PC-3 (cell line): ENCODE results near the gene ZGRF1. TPM values are rescaled to one million over a fixed set of nuclear protein-coding genes. Genes with fewer than 3 reads are reported as not detected.

ENCODE experiments used
- ATAC-seq: fragments of 200-7000 bp; cut with Tn5 transposase; 2 replicates; pipeline ENCODE4 v1.9.1; 2020; ENCODE audit warnings: mild to moderate bottlenecking, moderate library complexity
- BruUV-seq: library from RNA; stranded (reverse); fragments of 400-500 nt; replicated peaks from 2 replicates; lab custom pipeline; 2021; lab: Mats Ljungman, UMichigan
- CTCF ChIA-PET: fragments of 300-600 bp; sonication (Branson Sonifier 250); formaldehyde crosslinking; loops from one replicate; lab custom pipeline; 2022; ENCODE audit warnings: antibody characterized with exemption; lab: Charles Lee
- POLR2A ChIA-PET: fragments of 300-600 bp; sonication (Branson Sonifier 250); formaldehyde crosslinking; loops from one replicate; lab custom pipeline; 2022; ENCODE audit warnings: antibody characterized with exemption; ENCODE audit not compliant: unreplicated experiment; lab: Charles Lee
- DNase-seq: peaks from one replicate; pipeline ENCODE4 v3.0.0-alpha.2; 2015
- H2AFZ ChIP-seq: fragments of 300-600 bp; sonication (generic); 2 replicates; pipeline ENCODE4 v1.6.0; 2016; ENCODE audit warnings: antibody characterized with exemption, low read length
- H3F3A ChIP-seq: fragments of 300-600 bp; sonication (generic); one replicate; pipeline ENCODE4 v1.6.0; 2017; ENCODE audit warnings: antibody characterized with exemption, low read length, control low read depth, mild to moderate bottlenecking; ENCODE audit not compliant: unreplicated experiment
- H3K27ac ChIP-seq: fragments of 300-600 bp; sonication (generic); 2 replicates; pipeline ENCODE4 v1.5.1; 2016; ENCODE audit warnings: mild to moderate bottlenecking, low read length
- H3K27me3 ChIP-seq: fragments of 300-600 bp; sonication (generic); 2 replicates; pipeline ENCODE4 v1.6.1; 2016; ENCODE audit warnings: low read length, mixed read lengths
- H3K36me3 ChIP-seq: fragments of 300-600 bp; sonication (generic); 2 replicates; pipeline ENCODE4 v1.6.1; 2016; ENCODE audit warnings: low read depth, mixed run types, low read length, mixed read lengths
- H3K4me1 ChIP-seq: fragments of 300-600 bp; sonication (generic); 2 replicates; pipeline ENCODE4 v1.5.1; 2016; ENCODE audit warnings: low read length; ENCODE audit not compliant: insufficient read depth
- H3K4me2 ChIP-seq: fragments of 300-600 bp; sonication (generic); 2 replicates; pipeline ENCODE4 v1.6.0; 2016; ENCODE audit warnings: low read length
- H3K4me3 ChIP-seq: fragments of 300-600 bp; sonication (generic); 2 replicates; pipeline ENCODE4 v1.5.1; 2016; ENCODE audit warnings: mild to moderate bottlenecking, low read length, mixed read lengths
- H3K79me2 ChIP-seq: fragments of 300-600 bp; sonication (generic); 2 replicates; pipeline ENCODE4 v1.6.1; 2017; ENCODE audit warnings: low read length, mixed read lengths
- H3K9ac ChIP-seq: fragments of 300-600 bp; sonication (generic); 2 replicates; pipeline ENCODE4 v1.6.0; 2016; ENCODE audit warnings: mild to moderate bottlenecking, low read length
- H3K9me2 ChIP-seq: fragments of 300-600 bp; sonication (generic); replicated peaks from 2 replicates; pipeline ENCODE4 v1.6.1; 2016; ENCODE audit warnings: mixed run types, low read length, mixed read lengths
- H3K9me3 ChIP-seq: fragments of 300-600 bp; sonication (generic); 2 replicates; pipeline ENCODE4 v1.6.1; 2016; ENCODE audit warnings: low read length, mixed read lengths
- H4K20me1 ChIP-seq: fragments of 300-600 bp; sonication (generic); 2 replicates; pipeline ENCODE4 v1.6.1; 2016; ENCODE audit warnings: low read length, mixed read lengths
- CTCF ChIP-seq: fragments of 300-600 bp; sonication (generic); conservative IDR thresholded peaks from 2 replicates; pipeline ENCODE4 v1.5.1; 2017; ENCODE audit warnings: antibody characterized with exemption, low read depth, mild to moderate bottlenecking, low read length
- EZH2 ChIP-seq: fragments of 300-600 bp; sonication (generic); IDR thresholded peaks from one replicate; pipeline ENCODE4 v1.6.1; 2017; ENCODE audit warnings: antibody characterized with exemption, mild to moderate bottlenecking, low read length; ENCODE audit not compliant: unreplicated experiment
- EZH2phosphoT487 ChIP-seq: fragments of 300-600 bp; sonication (generic); IDR thresholded peaks from 2 replicates; pipeline ENCODE4 v1.6.1; 2018; ENCODE audit warnings: mild to moderate bottlenecking, antibody characterized with exemption, low read length, borderline replicate concordance
- intact Hi-C: fragments of 100-400 bp; cut with micrococcal nuclease; formaldehyde crosslinking; loops from 2 replicates; pipeline ENCODE4 v1.9.0; 2023
- total RNA-seq: library from RNA; depleted of rRNA; stranded (reverse); fragments of >200 nt; gene quantifications from 2 replicates; pipeline ENCODE4 v1.2.3, GENCODE V29; 2014

ZGRF1 gene
- total RNA-seq, 1 experiment from 2014 or later: 7.3 TPM

- ChIA-PET POLR2A (no interaction called here), CTCF (no interaction called here)
- no peak for ATAC-seq
These were observed 96.0 kb downstream of the ZGRF1 start for GRCh38 chr4:112540695-112541094.

GRCh38 chr4:112536123-112536522 lies 100.6 kb downstream of the ZGRF1 start:
- BruUV-seq: no TSS peak
- H3K9me2 ChIP-seq: no peaks in the 10 kb centered on the region
- no peak for ATAC-seq
- H3K4me2 ChIP-seq: no peak overlapping the region
- H3K4me1 ChIP-seq: no peaks in the 10 kb centered on the region
- no peak for TF ChIP-seq EZH2
- no peak for TF ChIP-seq EZH2phosphoT487
- no peak for TF ChIP-seq CTCF
- no peak overlapping the region for H3K9ac ChIP-seq
- H3K9me3 ChIP-seq: no peaks in the 10 kb centered on the region
- DNase-seq: no peak
- no peaks in the 10 kb centered on the region for H3K79me2 ChIP-seq
- H3K36me3 ChIP-seq: no peaks in the 10 kb centered on the region
- no peak overlapping the region for H2AFZ ChIP-seq
- no peaks in the 10 kb centered on the region for H3K27me3 ChIP-seq
- H3F3A ChIP-seq: no peaks in the 10 kb centered on the region
- intact Hi-C loops: no loop called here
- ChIA-PET POLR2A (no interaction called here), CTCF (no interaction called here)
- H4K20me1 ChIP-seq: no peaks in the 10 kb centered on the region
- no peak overlapping the region for H3K4me3 ChIP-seq
- no peak overlapping the region for H3K27ac ChIP-seq

More at GRCh38 chr4:112540695-112541094, 96.0 kb downstream of the ZGRF1 start:
- no peaks in the 10 kb centered on the region for H3K9me3 ChIP-seq
- no peak for DNase-seq
- intact Hi-C loops: no loop called here
- TF ChIP-seq EZH2: no peak
- TF ChIP-seq EZH2phosphoT487: no peak
- no peak for TF ChIP-seq CTCF
- H4K20me1 ChIP-seq: no peaks in the 10 kb centered on the region
- no peaks in the 10 kb centered on the region for H3K9me2 ChIP-seq
- no peak overlapping the region for H2AFZ ChIP-seq
- H3F3A ChIP-seq: no peaks in the 10 kb centered on the region
- no TSS peak for BruUV-seq
- no peak overlapping the region for H3K4me3 ChIP-seq
- H3K79me2 ChIP-seq: no peaks in the 10 kb centered on the region
- no peaks in the 10 kb centered on the region for H3K36me3 ChIP-seq
- H3K4me2 ChIP-seq: no peak overlapping the region
- H3K9ac ChIP-seq: no peak overlapping the region
- no peaks in the 10 kb centered on the region for H3K4me1 ChIP-seq
- H3K27ac ChIP-seq: no peak overlapping the region
- no peaks in the 10 kb centered on the region for H3K27me3 ChIP-seq

- no peaks in the 10 kb centered on the region for H3F3A ChIP-seq
- ChIA-PET POLR2A (no interaction called here), CTCF (no interaction called here)
- ATAC-seq (peak; percentile 49; the same call in 1 of the 2 replicates), DNase-seq (peak; percentile 41)
- no peak overlapping the region for H3K27ac ChIP-seq
- H3K9me3 ChIP-seq: no peaks in the 10 kb centered on the region
- TF ChIP-seq EZH2phosphoT487 (no peak), CTCF (no peak), EZH2 (no peak)
- H3K4me3 ChIP-seq: no peak overlapping the region
- no peak overlapping the region for H3K4me2 ChIP-seq
- no peaks in the 10 kb centered on the region for H3K79me2 ChIP-seq
- H3K27me3 ChIP-seq: no peaks in the 10 kb centered on the region
- no TSS peak for BruUV-seq
- no peaks in the 10 kb centered on the region for H4K20me1 ChIP-seq
- no peaks in the 10 kb centered on the region for H3K9me2 ChIP-seq
- H3K36me3 ChIP-seq: no peaks in the 10 kb centered on the region
- intact Hi-C loops: no loop called here
- no peak overlapping the region for H3K9ac ChIP-seq
- H2AFZ ChIP-seq: no peak overlapping the region
- no peaks in the 10 kb centered on the region for H3K4me1 ChIP-seq
These were observed 104.4 kb downstream of the ZGRF1 start for GRCh38 chr4:112532267-112532666.
